Effector memory CD8-positive, alpha-beta T cell (primary cell): ENCODE measurements around the gene HOMER3.
"Not testable (repeated sequence)": the region's sequence is repeated elsewhere in the genome, so short reads cannot be mapped to it uniquely, and the experiment has no call there.

Source experiments
- ATAC-seq: fragments of 150-1000 bp; cut with Tn5 transposase; replicated peaks from 2 replicates; pipeline ENCODE4 v1.10.0; 2021; ENCODE audit warnings: mild to moderate bottlenecking, moderate library complexity
- DNase-seq, 3 experiments: peaks; one replicate each; pipeline ENCODE4 v3.0.0; 2021
- H3K27ac Mint-ChIP-seq, 2 donors: one replicate each; pipeline ENCODE4 v1.8.0; 2022; ENCODE audit warnings: mild to moderate bottlenecking in 2 of 2, mixed read lengths in 2 of 2, moderate library complexity in 2 of 2
- H3K27me3 Mint-ChIP-seq, 2 donors: one replicate each; pipeline ENCODE4 v1.8.0; 2022; ENCODE audit warnings: mixed read lengths in 2 of 2
- H3K36me3 Mint-ChIP-seq: one replicate; pipeline ENCODE4 v1.8.0; 2022; ENCODE audit warnings: mild to moderate bottlenecking, moderate library complexity, mixed read lengths; ENCODE audit not compliant: insufficient read depth
- H3K4me1 Mint-ChIP-seq, 2 donors: one replicate each; pipeline ENCODE4 v1.8.0; 2022; ENCODE audit warnings: low read depth in 2 of 2, mixed read lengths in 2 of 2
- H3K4me3 Mint-ChIP-seq, 2 donors: one replicate each; pipeline ENCODE4 v1.8.0; 2022; ENCODE audit warnings: mild to moderate bottlenecking in 2 of 2, mixed read lengths in 2 of 2, moderate library complexity in 2 of 2
- H3K9me3 Mint-ChIP-seq, 2 donors: one replicate each; pipeline ENCODE4 v1.8.0; 2022; ENCODE audit warnings: mixed read lengths in 2 of 2

HOMER3 gene

DNA sequence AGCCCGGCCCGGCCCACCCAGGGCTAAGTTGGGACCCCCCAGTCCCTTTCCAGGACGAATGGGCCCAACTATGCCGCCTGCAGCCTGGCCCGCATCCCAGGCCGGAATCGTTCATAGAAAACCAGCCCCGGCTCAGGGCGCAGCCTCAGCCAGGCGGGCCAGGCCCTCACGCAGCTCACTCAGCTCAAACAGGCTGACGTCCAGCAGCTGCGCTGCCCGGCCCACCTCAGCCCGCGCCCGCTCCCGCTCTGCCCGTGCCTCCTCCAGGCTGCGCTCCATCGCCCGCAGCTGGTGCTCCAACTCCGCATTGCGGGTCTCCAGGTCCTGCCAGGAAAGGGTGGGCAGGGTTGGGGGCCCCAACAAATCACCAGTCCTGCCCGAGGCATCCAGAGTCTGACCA lies 11.7 kb downstream of the HOMER3 start:
- ATAC-seq, result no peak
- H3K27ac Mint-ChIP-seq, result peak overlapping the region in 1 of 2 donors; percentile 53
- peaks cover 8 to 10% of the 10 kb centered on the region in 2 donors for H3K27me3 Mint-ChIP-seq

DNA sequence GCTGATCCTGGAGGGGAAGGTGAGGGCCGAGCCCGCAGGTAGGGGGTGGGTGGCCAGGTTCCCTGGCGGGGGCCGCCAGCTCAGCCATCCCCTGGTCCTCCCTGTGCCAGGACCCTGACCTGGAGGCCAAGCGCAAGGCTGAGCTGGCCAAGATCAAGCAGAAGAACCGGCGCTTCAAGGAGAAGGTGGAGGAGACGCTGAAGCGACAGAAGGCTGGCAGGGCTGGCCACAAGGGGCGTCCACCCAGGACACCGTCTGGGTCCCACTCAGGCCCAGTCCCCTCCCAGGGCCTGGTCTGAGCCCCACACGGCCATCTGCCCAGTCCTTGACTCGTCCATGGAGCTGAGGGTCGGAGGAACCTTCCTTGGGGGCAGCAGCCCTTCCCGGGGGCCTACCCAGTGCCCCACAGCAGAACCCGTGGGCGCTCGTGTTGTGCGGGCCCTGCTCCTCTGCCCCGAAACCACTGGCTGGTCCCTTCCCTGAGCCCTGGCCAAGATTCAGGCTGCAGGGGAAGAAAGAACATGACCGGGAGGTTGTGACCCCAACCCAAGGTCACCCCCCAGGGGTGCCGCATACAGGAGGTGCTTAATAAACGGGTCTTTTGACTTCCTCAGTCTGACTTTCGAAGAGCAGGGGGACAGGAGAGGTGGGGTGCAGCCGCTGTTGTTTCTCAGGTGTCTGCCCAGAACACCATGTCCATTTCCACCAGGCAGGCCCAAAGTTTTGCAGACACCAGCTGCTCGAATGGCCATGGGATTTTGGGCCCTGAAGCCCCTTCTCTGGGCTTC lies 12.8 kb downstream of the HOMER3 start:
- Mint-ChIP-seq H3K4me1 (peaks cover 4 to 5% of the 10 kb centered on the region in 2 donors), H3K27me3 (no peaks in the 10 kb centered on the region), H3K27ac (peak overlapping the region in 1 of 2 donors; percentile 63), H3K9me3 (no peaks in the 10 kb centered on the region), H3K4me3 (no peak overlapping the region), H3K36me3 (peaks cover 47% of the 10 kb centered on the region)
- DNase-seq (no peak), ATAC-seq (no peak)

More for the DNA sequence above, 11.7 kb downstream of the HOMER3 start:
- peaks cover 39% of the 10 kb centered on the region for H3K36me3 Mint-ChIP-seq
- DNase-seq, result no peak
- peaks cover 4 to 5% of the 10 kb centered on the region in 2 donors for H3K4me1 Mint-ChIP-seq
- H3K4me3 Mint-ChIP-seq, result no peak overlapping the region
- H3K9me3 Mint-ChIP-seq, result no peaks in the 10 kb centered on the region

DNA sequence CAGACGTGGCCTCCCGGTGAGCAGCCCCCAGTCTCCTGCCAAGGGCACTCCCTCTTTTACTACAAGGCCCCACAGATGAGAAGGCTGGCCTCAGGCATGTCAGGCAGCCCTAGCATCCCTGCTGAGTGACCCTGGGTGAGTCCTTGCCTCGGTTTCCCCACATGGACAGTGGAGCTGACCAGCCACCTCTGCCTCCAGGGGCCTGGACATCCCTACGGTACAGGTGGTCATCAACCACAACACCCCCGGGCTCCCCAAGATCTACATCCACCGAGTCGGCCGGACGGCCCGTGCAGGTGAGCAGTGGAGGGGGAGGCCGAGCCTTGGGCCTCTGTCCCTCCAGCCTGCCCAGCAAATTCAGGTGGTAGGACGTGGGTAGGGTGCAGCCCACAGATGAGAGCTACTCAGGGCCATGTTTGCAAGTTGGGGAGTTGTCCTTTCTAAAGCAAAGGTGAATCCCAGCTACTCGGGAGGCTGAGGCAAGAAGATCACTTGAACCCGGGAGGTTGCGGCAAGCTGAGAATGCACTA lies 16.3 kb downstream of the HOMER3 start:
- no peak for DNase-seq
- H3K4me3 Mint-ChIP-seq, result no peak overlapping the region
- no peaks in the 10 kb centered on the region for H3K27me3 Mint-ChIP-seq
- no peaks in the 10 kb centered on the region for H3K9me3 Mint-ChIP-seq
- ATAC-seq, result no peak
- H3K27ac Mint-ChIP-seq, result no peak overlapping the region
- peaks cover 9 to 11% of the 10 kb centered on the region in 2 donors for H3K4me1 Mint-ChIP-seq
- peaks cover 70% of the 10 kb centered on the region for H3K36me3 Mint-ChIP-seq

DNA sequence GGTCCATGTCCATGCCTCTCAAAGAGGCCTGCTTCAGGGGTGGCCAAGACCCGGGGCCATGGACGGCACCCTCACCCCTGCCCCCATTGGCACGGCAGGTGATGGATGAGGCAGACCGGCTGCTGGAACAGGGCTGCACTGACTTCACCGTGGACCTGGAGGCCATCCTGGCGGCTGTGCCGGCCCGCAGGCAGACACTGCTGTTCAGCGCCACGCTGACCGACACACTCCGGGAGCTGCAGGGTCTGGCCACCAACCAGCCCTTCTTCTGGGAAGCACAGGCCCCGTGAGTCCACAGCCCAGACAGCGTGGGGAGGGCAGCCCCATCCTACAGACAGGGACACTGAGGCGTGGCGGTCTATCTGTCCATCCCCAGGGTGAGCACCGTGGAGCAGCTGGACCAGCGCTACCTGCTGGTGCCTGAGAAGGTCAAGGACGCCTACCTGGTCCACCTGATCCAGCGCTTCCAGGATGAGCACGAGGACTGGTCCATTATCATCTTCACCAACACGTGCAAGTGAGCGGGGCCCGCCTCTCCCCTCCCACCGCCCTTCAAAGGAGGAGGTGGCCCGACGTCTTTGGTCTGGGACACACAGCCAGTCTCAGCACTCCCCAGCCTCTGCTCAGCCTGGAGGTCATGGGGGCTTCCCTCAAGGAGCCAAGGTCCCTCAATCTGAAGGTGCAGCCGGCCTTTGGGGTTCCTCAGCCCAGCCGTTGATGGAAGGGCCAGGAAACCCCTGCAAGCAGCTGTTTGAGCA lies 18.6 kb downstream of the HOMER3 start:
- ATAC-seq (no peak), DNase-seq (no peak)
- Mint-ChIP-seq H3K36me3 (peaks cover 70% of the 10 kb centered on the region), H3K4me1 (peaks cover 19 to 22% of the 10 kb centered on the region in 2 donors), H3K27ac (no peak overlapping the region), H3K4me3 (peak overlapping the region in 1 of 2 donors; percentile 6), H3K9me3 (no peaks in the 10 kb centered on the region), H3K27me3 (no peaks in the 10 kb centered on the region)

DNA sequence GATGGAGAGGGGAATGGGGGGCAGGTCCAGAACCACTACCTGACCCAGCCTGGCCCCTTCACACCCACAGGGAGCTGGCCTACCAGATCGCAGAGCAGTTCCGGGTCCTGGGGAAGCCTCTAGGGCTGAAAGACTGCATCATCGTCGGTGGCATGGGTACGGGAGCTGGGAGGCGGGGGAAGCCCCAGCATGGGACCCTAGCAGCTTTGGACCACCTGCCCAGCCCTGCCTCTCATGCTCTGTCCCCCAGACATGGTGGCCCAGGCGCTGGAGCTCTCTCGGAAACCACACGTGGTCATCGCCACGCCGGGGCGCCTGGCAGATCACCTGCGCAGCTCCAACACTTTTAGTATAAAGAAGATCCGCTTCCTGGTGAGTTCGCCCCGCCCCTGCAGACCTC lies 19.4 kb downstream of the HOMER3 start:
- H3K4me3 Mint-ChIP-seq, result peak overlapping the region; percentile 34 to 89
- no peaks in the 10 kb centered on the region for H3K9me3 Mint-ChIP-seq
- peaks cover 70% of the 10 kb centered on the region for H3K36me3 Mint-ChIP-seq
- ATAC-seq (no peak), DNase-seq (no peak)
- H3K4me1 Mint-ChIP-seq, result peaks cover 26 to 27% of the 10 kb centered on the region in 2 donors
- H3K27me3 Mint-ChIP-seq, result no peaks in the 10 kb centered on the region
- H3K27ac Mint-ChIP-seq, result peak overlapping the region; percentile 65 to 93

DNA sequence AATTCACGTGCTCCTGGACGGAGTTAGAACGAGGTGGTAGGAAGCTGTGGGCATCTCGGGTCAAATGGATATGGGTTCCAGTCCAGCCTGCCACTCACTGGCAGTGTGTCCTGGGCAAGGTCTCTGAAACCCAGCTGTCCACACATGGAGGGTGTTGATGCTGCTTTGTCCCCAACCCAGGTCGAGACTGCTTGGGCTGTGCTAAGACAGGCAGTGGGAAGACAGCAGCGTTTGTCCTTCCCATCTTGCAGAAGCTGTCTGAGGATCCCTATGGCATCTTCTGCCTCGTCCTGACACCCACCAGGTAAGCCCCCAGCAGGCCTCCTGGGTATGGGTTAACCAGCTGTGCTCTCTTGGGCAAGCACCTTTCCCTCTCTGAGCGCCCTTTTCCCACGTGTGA lies 20.6 kb downstream of the HOMER3 start:
- peak overlapping the region; percentile 89 for H3K4me3 Mint-ChIP-seq
- no peaks in the 10 kb centered on the region for H3K27me3 Mint-ChIP-seq

DNA sequence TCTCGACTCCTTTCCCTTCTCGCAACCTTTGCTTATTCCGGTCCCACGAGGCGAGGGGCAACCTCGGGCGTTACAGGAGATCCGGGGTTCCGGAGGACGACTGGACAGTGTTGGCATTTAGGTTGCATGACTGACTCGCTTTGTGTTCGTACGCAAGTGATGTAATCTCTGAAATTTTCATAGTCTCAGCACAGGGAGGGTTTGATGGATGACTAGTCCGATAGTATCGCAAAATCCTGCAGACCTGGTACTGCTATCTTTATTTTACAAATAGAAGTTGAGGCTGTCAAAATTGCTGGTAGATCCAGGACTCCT lies 21.2 kb downstream of the HOMER3 start:
- H3K36me3 Mint-ChIP-seq, result peaks cover 72% of the 10 kb centered on the region
- no peak for ATAC-seq
- no peaks in the 10 kb centered on the region for H3K27me3 Mint-ChIP-seq
- peak overlapping the region; percentile 93 to 94 for H3K27ac Mint-ChIP-seq
- H3K4me3 Mint-ChIP-seq, result peak overlapping the region; percentile 89
- DNase-seq, result no peak
- H3K9me3 Mint-ChIP-seq, result no peaks in the 10 kb centered on the region
- peaks cover 29 to 30% of the 10 kb centered on the region in 2 donors for H3K4me1 Mint-ChIP-seq

More for the DNA sequence above, 20.6 kb downstream of the HOMER3 start:
- peaks cover 72% of the 10 kb centered on the region for H3K36me3 Mint-ChIP-seq
- H3K4me1 Mint-ChIP-seq, result peaks cover 26 to 27% of the 10 kb centered on the region in 2 donors
- no peaks in the 10 kb centered on the region for H3K9me3 Mint-ChIP-seq
- ATAC-seq (no peak), DNase-seq (no peak)
- H3K27ac Mint-ChIP-seq, result peak overlapping the region; percentile 93 to 94

DNA sequence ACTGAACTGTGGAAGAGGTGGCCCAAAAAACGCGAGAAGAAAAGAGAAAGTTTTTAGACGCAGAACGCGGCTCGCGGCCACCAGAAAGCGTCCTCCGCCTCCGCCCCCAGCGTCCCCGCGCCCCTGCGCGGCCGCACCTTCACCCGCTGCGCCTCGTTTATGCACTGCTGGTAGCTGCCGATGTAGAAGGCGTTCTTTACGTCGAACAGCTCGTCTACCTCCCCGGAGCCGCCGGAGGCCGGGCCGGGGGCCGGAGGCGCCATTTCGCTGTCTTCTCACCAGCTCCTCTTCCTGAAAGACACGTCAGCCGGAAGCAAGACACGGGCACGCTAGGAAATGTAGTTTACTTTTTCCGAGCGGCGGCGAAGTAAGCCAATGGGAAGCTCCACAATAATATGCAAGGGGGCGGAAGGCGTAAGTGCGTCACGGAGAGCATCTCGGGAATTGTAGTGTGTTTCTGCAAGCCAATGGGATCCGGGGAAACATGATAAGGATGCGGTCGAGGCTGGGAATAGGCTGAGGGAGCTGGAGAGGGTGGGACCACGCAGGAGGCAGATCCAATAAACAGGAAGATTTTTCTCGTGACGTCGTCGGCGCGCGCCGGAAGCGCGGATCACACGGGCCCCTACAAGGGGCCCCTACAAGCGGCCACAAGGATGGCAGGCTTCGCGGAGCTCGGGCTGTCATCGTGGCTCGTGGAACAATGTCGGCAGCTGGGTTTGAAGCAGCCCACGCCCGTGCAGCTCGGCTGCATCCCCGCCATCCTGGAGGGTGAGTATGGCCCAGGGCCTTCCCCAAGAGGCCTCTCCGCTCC lies 21.7 kb downstream of the HOMER3 start, which contains the start of the genes COPE and DDX49:
TSS of gene COPE (minus strand) at position 302 of the 814 bp plus-strand sequence. CDS start at position 263, 39 bp downstream.
TSS of gene DDX49 (plus strand) at position 630 of the 814 bp plus-strand sequence. CDS start at position 657, 27 bp downstream.
- Mint-ChIP-seq H3K27ac (peak within 1 kb of the TSS; percentile 93 to 94), H3K4me1 (peaks cover 30 to 32% of the 10 kb centered on the region in 2 donors), H3K4me3 (peak within 1 kb of the TSS; percentile 89), H3K27me3 (no peaks in the 10 kb centered on the region), H3K9me3 (no peaks in the 10 kb centered on the region), H3K36me3 (peaks cover 72% of the 10 kb centered on the region)
- ATAC-seq (peak; percentile 89), DNase-seq (peak; percentile 96 to 97 (median 97))

DNA sequence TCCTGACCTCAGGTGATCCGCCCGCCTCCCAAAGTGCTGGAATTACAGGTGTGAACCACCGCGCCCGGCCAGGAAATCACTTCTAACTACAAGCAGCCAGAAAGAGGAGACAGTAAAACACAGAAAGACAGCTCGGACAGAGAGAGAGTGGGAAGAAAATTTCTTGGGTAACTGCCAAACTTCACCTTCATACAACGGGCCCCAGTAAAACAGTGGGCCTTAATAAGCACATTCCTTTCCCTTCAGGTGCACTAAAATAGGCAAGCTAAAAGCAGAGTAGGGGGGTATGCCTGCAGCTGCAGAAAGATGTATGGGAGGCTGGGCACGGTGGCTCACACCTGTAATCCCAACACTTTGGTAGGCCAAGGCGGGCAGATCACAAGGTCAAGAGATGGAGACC lies 23.4 kb downstream of the HOMER3 start:
- not testable (repeated sequence) for ATAC-seq, DNase-seq, H3K27me3 Mint-ChIP-seq, H3K9me3 Mint-ChIP-seq
- Mint-ChIP-seq H3K36me3 (peaks cover 67% of the 10 kb centered on the region), H3K4me3 (peak overlapping the region; percentile 89), H3K27ac (peak overlapping the region; percentile 69 to 80), H3K4me1 (peaks cover 38 to 45% of the 10 kb centered on the region in 2 donors)

DNA sequence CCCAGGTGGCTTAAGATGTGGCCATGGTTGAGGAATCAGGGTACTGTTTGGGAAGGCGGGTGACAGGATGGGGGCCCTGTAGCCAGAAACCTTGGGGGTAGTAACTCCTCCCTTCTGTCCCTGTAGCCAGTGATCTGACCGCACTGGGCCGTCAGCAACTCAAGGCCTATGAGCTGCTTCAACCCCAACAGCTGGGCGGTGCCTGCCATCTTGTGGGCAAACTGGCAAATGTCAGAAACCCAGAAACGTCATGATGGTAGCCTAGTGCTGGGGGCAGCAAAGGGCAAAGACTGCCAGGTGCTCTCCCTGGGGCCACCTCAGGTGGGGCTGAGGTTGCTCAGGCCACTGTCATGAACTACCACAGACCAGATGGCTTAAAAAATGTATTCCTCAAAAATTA lies 25.4 kb downstream of the HOMER3 start:
- Mint-ChIP-seq H3K9me3 (no peaks in the 10 kb centered on the region), H3K27ac (peak overlapping the region in 1 of 2 donors; percentile 70), H3K27me3 (no peaks in the 10 kb centered on the region), H3K36me3 (peaks cover 64% of the 10 kb centered on the region), H3K4me3 (peak overlapping the region in 1 of 2 donors; percentile 40), H3K4me1 (peaks cover 32 to 40% of the 10 kb centered on the region in 2 donors)
- no peak for DNase-seq
- no peak for ATAC-seq

DNA sequence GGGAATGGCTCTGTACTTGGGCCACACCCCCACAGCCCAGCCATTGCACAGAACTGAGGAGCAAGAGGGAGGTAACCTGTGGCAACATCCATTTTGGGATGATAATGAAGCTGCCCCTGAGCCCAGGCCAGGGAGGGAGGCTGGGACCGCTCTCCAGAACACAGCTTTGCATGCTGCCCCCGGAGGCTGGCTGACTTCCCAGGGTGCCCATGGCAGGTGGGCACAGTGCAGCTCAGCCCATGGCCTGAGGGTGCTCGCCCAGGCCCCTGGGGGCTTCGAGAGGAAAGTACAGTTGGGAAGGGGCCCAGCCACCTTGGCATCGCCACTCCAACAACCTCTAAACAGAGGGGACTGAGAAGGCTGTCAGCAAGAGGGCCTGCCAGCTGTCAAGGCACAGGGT lies 27.6 kb downstream of the HOMER3 start:
- DNase-seq (no peak), ATAC-seq (no peak)
- H3K36me3 Mint-ChIP-seq, result peaks cover 78% of the 10 kb centered on the region
- H3K27me3 Mint-ChIP-seq, result no peaks in the 10 kb centered on the region
- peak overlapping the region in 1 of 2 donors; percentile 77 for H3K27ac Mint-ChIP-seq
- no peaks in the 10 kb centered on the region for H3K9me3 Mint-ChIP-seq
- peaks cover 22 to 32% of the 10 kb centered on the region in 2 donors for H3K4me1 Mint-ChIP-seq
- no peak overlapping the region for H3K4me3 Mint-ChIP-seq

DNA sequence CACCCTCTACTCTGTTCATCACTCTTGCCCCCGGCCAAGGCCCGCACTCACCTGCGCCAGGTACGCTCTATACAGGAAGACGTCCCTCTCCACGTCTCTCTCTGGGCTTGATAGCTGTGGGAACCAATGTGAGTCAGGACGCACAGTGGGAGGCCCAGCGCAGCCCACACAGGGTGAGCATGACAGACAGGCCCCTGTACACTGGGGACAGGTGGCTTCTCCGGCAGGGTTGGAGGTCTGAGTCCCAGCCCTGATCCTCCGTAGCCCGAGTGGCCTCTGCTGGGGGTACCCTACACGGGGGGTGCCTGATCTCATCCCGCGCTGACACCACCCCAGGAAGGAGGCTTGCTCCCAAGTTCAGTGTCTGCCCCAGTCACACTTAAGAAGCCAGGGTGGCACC lies 28.1 kb downstream of the HOMER3 start:
- Mint-ChIP-seq H3K36me3 (peaks cover 80% of the 10 kb centered on the region), H3K4me3 (no peak overlapping the region), H3K27ac (peak overlapping the region in 1 of 2 donors; percentile 77), H3K27me3 (no peaks in the 10 kb centered on the region), H3K4me1 (peaks cover 18 to 28% of the 10 kb centered on the region in 2 donors), H3K9me3 (no peaks in the 10 kb centered on the region)
- ATAC-seq, result no peak
- DNase-seq, result no peak
